GM12878 (cell line): Measurements from ENCODE around the gene HID1. TPM values are rescaled to one million over a fixed set of nuclear protein-coding genes. Genes with fewer than 3 reads are reported as not detected.

Experiments used
- ATAC-seq: fragments of 200-7000 bp; cut with Tn5 transposase; 3 replicates; pipeline ENCODE4 v1.9.1; 2020; ENCODE audit warnings: mild to moderate bottlenecking, moderate library complexity
- BruUV-seq: library from RNA; stranded (reverse); fragments of 400-500 nt; replicated peaks from 2 replicates; lab custom pipeline; 2021; lab: Mats Ljungman, UMichigan
- CTCF ChIA-PET: fragments of 300-600 bp; sonication (Branson Sonifier 250); formaldehyde crosslinking; extraction: SDS; loops from one replicate; lab custom pipeline; 2021; ENCODE audit warnings: inconsistent platforms; lab: Yijun Ruan, JAX
- POLR2A ChIA-PET: fragments of 350-600 bp; formaldehyde crosslinking; extraction: SDS; loops from one replicate; lab custom pipeline; 2021; ENCODE audit warnings: inconsistent platforms; lab: Charles Lee
- RAD21 ChIA-PET: fragments of 300-600 bp; sonication (Branson Sonifier 250); formaldehyde crosslinking; loops from one replicate; lab custom pipeline; 2023; ENCODE audit warnings: antibody characterized with exemption; ENCODE audit not compliant: unreplicated experiment; lab: Charles Lee
- SMC1A ChIA-PET: fragments of 300-600 bp; sonication (Branson Sonifier 250); formaldehyde crosslinking; loops from one replicate; lab custom pipeline; 2023; ENCODE audit not compliant: unreplicated experiment, uncharacterized antibody; lab: Charles Lee
- DNase-seq: peaks from one replicate; pipeline ENCODE4 v3.0.0-alpha.2; 2011; ENCODE audit warnings: low read depth, low spot score
- FAIRE-seq: peaks from 3 replicates; lab custom pipeline; 2011; peaks lifted over from hg19 to GRCh38; lab: Jason Lieb, UNC
- H2AFZ ChIP-seq: 2 replicates; pipeline ENCODE4 v1.6.0; 2011; ENCODE audit warnings: low read depth, low read length, control low read depth; ENCODE audit not compliant: control insufficient read depth
- H3K27ac ChIP-seq: 2 replicates; pipeline ENCODE4 v1.5.1; 2011; ENCODE audit warnings: control low read depth; ENCODE audit not compliant: control insufficient read depth, insufficient read depth
- H3K27me3 ChIP-seq, 2 experiments: replicated peaks in 1 of 2; 2 replicates each; pipeline versions ENCODE4 v1.6.0 to v1.6.1; 2011; ENCODE audit warnings: low read length in 1 of 2; ENCODE audit not compliant: control insufficient read depth in 2 of 2, insufficient read depth in 2 of 2
- H3K36me3 ChIP-seq, 2 experiments: 2 replicates each; pipeline ENCODE4 v1.5.1; 2011; ENCODE audit warnings: low read length in 1 of 2; ENCODE audit not compliant: control insufficient read depth in 2 of 2, insufficient read depth in 2 of 2
- H3K4me1 ChIP-seq: 2 replicates; pipeline ENCODE4 v1.6.1; 2011; ENCODE audit warnings: mild to moderate bottlenecking, low read length, moderate library complexity, mixed read lengths; ENCODE audit not compliant: control insufficient read depth, insufficient read depth
- H3K4me2 ChIP-seq: 2 replicates; pipeline ENCODE4 v1.6.0; 2011; ENCODE audit warnings: control low read depth; ENCODE audit not compliant: control insufficient read depth, insufficient read depth
- H3K4me3 ChIP-seq: fragments of 200-600 bp; sonication (generic); 2 replicates; pipeline ENCODE4 v1.5.1; 2016
- H3K79me2 ChIP-seq: 2 replicates; pipeline ENCODE4 v1.6.0; 2011; ENCODE audit warnings: low read length; ENCODE audit not compliant: control insufficient read depth, insufficient read depth
- H3K9ac ChIP-seq: 2 replicates; pipeline ENCODE4 v1.8.0; 2011; ENCODE audit warnings: low read length, control low read depth, mixed read lengths; ENCODE audit not compliant: control insufficient read depth, insufficient read depth
- H3K9me3 ChIP-seq: replicated peaks from 3 replicates; pipeline ENCODE4 v1.5.1; 2011; ENCODE audit warnings: mild to moderate bottlenecking, low read length; ENCODE audit not compliant: control insufficient read depth, insufficient read depth
- H4K20me1 ChIP-seq: 2 replicates; pipeline ENCODE4 v1.6.0; 2011; ENCODE audit not compliant: control insufficient read depth, insufficient read depth
- BHLHE40 ChIP-seq, 2 experiments: fragments of 450-650 bp in 1 of 2; IDR thresholded peaks; 2 replicates each; pipeline ENCODE4 v1.6.1; 2011 to 2017; ENCODE audit warnings: low read depth in 2 of 2, borderline replicate concordance in 1 of 2, improper control_type of control experiment in 1 of 2, low read length in 1 of 2, mild to moderate bottlenecking in 1 of 2
- CREM ChIP-seq: IDR thresholded peaks from 2 replicates; pipeline ENCODE4 v1.6.1; 2014; ENCODE audit warnings: antibody characterized with exemption, low read depth
- EED ChIP-seq: sonication (generic); IDR thresholded peaks from 2 replicates; pipeline ENCODE4 v1.6.1; 2016; ENCODE audit warnings: antibody characterized with exemption, low read depth
- RAD21 ChIP-seq: IDR thresholded peaks from 2 replicates; pipeline ENCODE4 v1.6.1; 2011; ENCODE audit warnings: mild to moderate bottlenecking, low read depth, low read length, moderate library complexity; ENCODE audit not compliant: insufficient read depth
- RBBP5 ChIP-seq: fragments of 200-600 bp; sonication (generic); conservative IDR thresholded peaks from 2 replicates; pipeline ENCODE4 v1.6.1; 2016
- RFX5 ChIP-seq: IDR thresholded peaks from 2 replicates; pipeline ENCODE4 v1.6.1; 2011; ENCODE audit warnings: low read depth, low read length, improper control_type of control experiment
- TCF12 ChIP-seq: IDR thresholded peaks from 2 replicates; pipeline ENCODE4 v1.6.1; 2011; ENCODE audit warnings: low read depth, mild to moderate bottlenecking, low read length
- YBX1 ChIP-seq: fragments of 450-650 bp; IDR thresholded peaks from 2 replicates; pipeline ENCODE4 v1.6.1; 2016; ENCODE audit warnings: antibody characterized with exemption
- ZBED1 ChIP-seq: IDR thresholded peaks from 2 replicates; pipeline ENCODE4 v1.6.1; 2016; ENCODE audit warnings: borderline replicate concordance
- ZNF384 ChIP-seq: IDR thresholded peaks from 2 replicates; pipeline ENCODE4 v1.6.1; 2012; ENCODE audit warnings: low read depth, mild to moderate bottlenecking, low read length, improper control_type of control experiment, borderline replicate concordance
- WGBS: methylation state at CpG from one replicate; pipeline ENCODE4 v1.1.6; 2016; ENCODE audit warnings: low lambda C conversion rate; ENCODE audit not compliant: insufficient replicate concordance, insufficient coverage; ENCODE audit errors: missing lambda C conversion rate; 5-methylcytosine and 5-hydroxymethylcytosine counted together
- in situ Hi-C: fragments of 300-500 bp; cut with MboI; formaldehyde crosslinking; loops from 9 replicates; pipeline ENCODE4 v1.14.3; 2018; ENCODE audit warnings: mixed read lengths
- intact Hi-C: fragments of 100-400 bp; cut with micrococcal nuclease; formaldehyde crosslinking; loops from one replicate; pipeline ENCODE4 v1.14.2; 2022; ENCODE audit not compliant: unreplicated experiment
- polyA plus RNA-seq, 11 experiments: library from polyadenylated mRNA; depleted of rRNA in 4 of 11; unstranded in 6 of 11; stranded (reverse) in 5 of 11; fragments of >200 nt; fragmentation: Nextera tagmentation in 4 of 11; fragmentation: Illumina TruSeq in 1 of 11; extraction: Ambion mirVana in 4 of 11; extraction: Trizol in 1 of 11; gene quantifications; 1 replicate in 1 of 11; 2 replicates in 10 of 11; pipeline versions ENCODE4 v1.2.1 to v1.2.3, GENCODE V29; 2011 to 2016; ENCODE audit warnings: inconsistent platforms in 2 of 11, missing spikeins in 2 of 11, low read depth in 1 of 11
- total RNA-seq, 4 experiments: library from RNA; depleted of rRNA in 3 of 4; stranded (reverse); fragments of >200 nt in 3 of 4; fragmentation: Illumina TruSeq in 1 of 4; extraction: Trizol in 1 of 4; gene quantifications; 2 replicates each; pipeline versions ENCODE4 v1.2.1 to v1.2.3, GENCODE V29; 2013 to 2021
- TF ChIP-seq, protein P1 (sequence below): IDR thresholded peaks from 2 replicates; pipeline ENCODE4 v1.6.1; 2012; ENCODE audit warnings: improper control_type of control experiment, low read depth, low read length; ENCODE audit not compliant: insufficient replicate concordance
- TF ChIP-seq, protein P2 (sequence below): IDR thresholded peaks from 2 replicates; pipeline ENCODE4 v1.6.1; 2011; ENCODE audit warnings: low read depth, mild to moderate bottlenecking, low read length, moderate library complexity, borderline replicate concordance; ENCODE audit errors: extremely low read depth

HID1 gene
- total and polyA plus RNA-seq, 10 of the 15 experiments (the other 5 are each of a cell fraction or from before 2014, with no cell fraction given) = 0.04 to 0.77 (median 0.32) TPM; not detected in 2

GRCh38 chr17:75008373-75008772, 35.8 kb upstream of the HID1 start:
- SMC1A ChIA-PET = interaction anchor here (1.5 to 4.1 kb wide), 2 partner anchors 15 to 47 kb away, joined by 5 to 20 read pairs; no protein-coding TSS in a partner anchor
- FAIRE-seq = no peak
- in situ Hi-C loops = no loop called here

DNA sequence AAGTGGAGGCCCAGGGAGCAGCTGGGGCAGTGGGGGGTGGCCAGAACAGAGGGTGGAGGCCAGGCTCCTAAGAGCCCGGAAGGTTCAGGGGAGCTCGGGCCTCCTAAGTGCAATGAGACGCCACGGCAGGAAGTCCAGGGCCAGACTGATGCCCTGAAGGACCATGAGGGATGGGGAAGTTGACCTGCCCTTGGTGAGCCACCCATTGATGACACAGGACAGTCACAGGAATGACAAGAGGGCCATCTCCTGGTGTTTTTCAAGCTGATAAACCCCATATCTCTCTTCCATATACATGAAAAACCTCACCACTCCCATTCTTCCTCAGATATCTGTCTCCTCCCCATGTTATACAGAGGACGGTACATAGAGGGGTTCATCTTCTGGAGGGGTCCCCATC, 34.1 kb upstream of the HID1 start:
- Histone ChIP-seq H3K9me3 (no peaks in the 10 kb centered on the region), H3K79me2 (no peaks in the 10 kb centered on the region), H3K27me3 (no peaks in the 10 kb centered on the region; a peak in 1 of 4 replicates), H2AFZ (no peak overlapping the region), H3K4me1 (no peaks in the 10 kb centered on the region; the same call in 1 of the 2 replicates), H4K20me1 (no peaks in the 10 kb centered on the region), H3K36me3 (no peaks in the 10 kb centered on the region), H3K4me3 (no peak overlapping the region), H3K9ac (no peak overlapping the region), H3K27ac (no peak overlapping the region), H3K4me2 (no peak overlapping the region)
- POLR2A ChIA-PET = interaction anchor here (0.6 kb wide), 1 partner anchor 126 kb away, joined by 3 read pairs; no protein-coding TSS in a partner anchor
- in situ Hi-C loops = no loop called here
- SMC1A ChIA-PET = interaction anchor here (0.6 to 4.1 kb wide), 4 partner anchors 19 to 353 kb away, joined by 3 to 20 read pairs (median 3); partner anchors contain the start of gene CDR2L
- RAD21 ChIA-PET = interaction anchor here (0.7 to 4.4 kb wide), 3 partner anchors 13 to 638 kb away, joined by 3 to 39 read pairs (median 3); no protein-coding TSS in a partner anchor
- FAIRE-seq = no peak
- BruUV-seq = no TSS peak
- intact Hi-C loops = no loop called here
- ATAC-seq = no peak
- no peak for DNase-seq
- WGBS = 31% methylated on average over 5 of the region's 5 CpGs
- CTCF ChIA-PET = interaction anchor here (2.1 to 6.2 kb wide), 2 partner anchors 45 to 195 kb away, joined by 6 to 56 read pairs; no protein-coding TSS in a partner anchor
- peak; percentile 42 for TF ChIP-seq RAD21
- TF ChIP-seq, protein P1, sequence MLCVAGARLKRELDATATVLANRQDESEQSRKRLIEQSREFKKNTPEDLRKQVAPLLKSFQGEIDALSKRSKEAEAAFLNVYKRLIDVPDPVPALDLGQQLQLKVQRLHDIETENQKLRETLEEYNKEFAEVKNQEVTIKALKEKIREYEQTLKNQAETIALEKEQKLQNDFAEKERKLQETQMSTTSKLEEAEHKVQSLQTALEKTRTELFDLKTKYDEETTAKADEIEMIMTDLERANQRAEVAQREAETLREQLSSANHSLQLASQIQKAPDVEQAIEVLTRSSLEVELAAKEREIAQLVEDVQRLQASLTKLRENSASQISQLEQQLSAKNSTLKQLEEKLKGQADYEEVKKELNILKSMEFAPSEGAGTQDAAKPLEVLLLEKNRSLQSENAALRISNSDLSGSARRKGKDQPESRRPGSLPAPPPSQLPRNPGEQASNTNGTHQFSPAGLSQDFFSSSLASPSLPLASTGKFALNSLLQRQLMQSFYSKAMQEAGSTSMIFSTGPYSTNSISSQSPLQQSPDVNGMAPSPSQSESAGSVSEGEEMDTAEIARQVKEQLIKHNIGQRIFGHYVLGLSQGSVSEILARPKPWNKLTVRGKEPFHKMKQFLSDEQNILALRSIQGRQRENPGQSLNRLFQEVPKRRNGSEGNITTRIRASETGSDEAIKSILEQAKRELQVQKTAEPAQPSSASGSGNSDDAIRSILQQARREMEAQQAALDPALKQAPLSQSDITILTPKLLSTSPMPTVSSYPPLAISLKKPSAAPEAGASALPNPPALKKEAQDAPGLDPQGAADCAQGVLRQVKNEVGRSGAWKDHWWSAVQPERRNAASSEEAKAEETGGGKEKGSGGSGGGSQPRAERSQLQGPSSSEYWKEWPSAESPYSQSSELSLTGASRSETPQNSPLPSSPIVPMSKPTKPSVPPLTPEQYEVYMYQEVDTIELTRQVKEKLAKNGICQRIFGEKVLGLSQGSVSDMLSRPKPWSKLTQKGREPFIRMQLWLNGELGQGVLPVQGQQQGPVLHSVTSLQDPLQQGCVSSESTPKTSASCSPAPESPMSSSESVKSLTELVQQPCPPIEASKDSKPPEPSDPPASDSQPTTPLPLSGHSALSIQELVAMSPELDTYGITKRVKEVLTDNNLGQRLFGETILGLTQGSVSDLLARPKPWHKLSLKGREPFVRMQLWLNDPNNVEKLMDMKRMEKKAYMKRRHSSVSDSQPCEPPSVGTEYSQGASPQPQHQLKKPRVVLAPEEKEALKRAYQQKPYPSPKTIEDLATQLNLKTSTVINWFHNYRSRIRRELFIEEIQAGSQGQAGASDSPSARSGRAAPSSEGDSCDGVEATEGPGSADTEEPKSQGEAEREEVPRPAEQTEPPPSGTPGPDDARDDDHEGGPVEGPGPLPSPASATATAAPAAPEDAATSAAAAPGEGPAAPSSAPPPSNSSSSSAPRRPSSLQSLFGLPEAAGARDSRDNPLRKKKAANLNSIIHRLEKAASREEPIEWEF = no peak
- TF ChIP-seq ZBED1 = no peak
- no peak for TF ChIP-seq RBBP5

More at GRCh38 chr17:75008373-75008772, 35.8 kb upstream of the HID1 start:
- peaks cover 5% of the 10 kb centered on the region for H3K79me2 ChIP-seq
- WGBS = 6% methylated on average over 5 of the region's 6 CpGs
- BruUV-seq = no TSS peak
- H3K36me3 ChIP-seq = no peaks in the 10 kb centered on the region
- no peak overlapping the region for H3K4me2 ChIP-seq
- H3K27ac ChIP-seq = no peak overlapping the region
- no peak overlapping the region for H2AFZ ChIP-seq
- DNase-seq (no peak), ATAC-seq (peak; percentile 4; the same call in 2 of the 3 replicates)
- ChIA-PET CTCF (interaction anchor here (1.0 to 6.2 kb wide), 4 partner anchors 20 to 83 kb away, joined by 3 to 56 read pairs (median 4); partner anchors contain the start of gene CDR2L), POLR2A (interaction anchor here (0.6 to 0.7 kb wide), 2 partner anchors 9 to 25 kb away, joined by 3 to 5 read pairs; no protein-coding TSS in a partner anchor), RAD21 (interaction anchor here (0.7 to 4.4 kb wide), 4 partner anchors 46 to 106 kb away, joined by 3 to 39 read pairs (median 4); no protein-coding TSS in a partner anchor)
- no peaks in the 10 kb centered on the region for H4K20me1 ChIP-seq
- H3K4me3 ChIP-seq = no peak overlapping the region
- H3K9ac ChIP-seq = no peak overlapping the region
- peaks cover 3% of the 10 kb centered on the region for H3K4me1 ChIP-seq
- intact Hi-C loops = no loop called here
- no peaks in the 10 kb centered on the region for H3K9me3 ChIP-seq
- no peaks in the 10 kb centered on the region; a peak in 1 of 4 replicates for H3K27me3 ChIP-seq
- TF ChIP-seq TCF12 (0 out of 2 replicates have a peak, but pooled peaks have one; percentile 30), EED (0 out of 2 replicates have a peak, but pooled peaks have one; percentile 22), RFX5 (0 out of 2 replicates have a peak, but pooled peaks have one; percentile 16), ZNF384 (peak; percentile 14; the same call in 1 of the 2 replicates), YBX1 (no peak), CREM (0 out of 2 replicates have a peak, but pooled peaks have one; percentile 13), BHLHE40 (IDR thresholded peaks at IDR 0.05; ENCODE audit: borderline replicate concordance in 1 of 2, low read depth in 2 of 2, low read length in 1 of 2) (peak in 1 of 2 experiments; percentile 17; a peak in 1 of 4 replicates)
- TF ChIP-seq, protein P2, sequence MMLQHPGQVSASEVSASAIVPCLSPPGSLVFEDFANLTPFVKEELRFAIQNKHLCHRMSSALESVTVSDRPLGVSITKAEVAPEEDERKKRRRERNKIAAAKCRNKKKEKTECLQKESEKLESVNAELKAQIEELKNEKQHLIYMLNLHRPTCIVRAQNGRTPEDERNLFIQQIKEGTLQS = no peak
